GM12874 (cell line): ENCODE data around the gene DENND2D.

Source experiments
- TF ChIP-seq, protein P1 (sequence below): IDR thresholded peaks from 2 replicates; pipeline ENCODE4 v1.5.1; 2011; ENCODE audit warnings: low read depth, mild to moderate bottlenecking, control low read depth, low read length, moderate library complexity; ENCODE audit not compliant: insufficient read depth

The DENND2D gene

DNA sequence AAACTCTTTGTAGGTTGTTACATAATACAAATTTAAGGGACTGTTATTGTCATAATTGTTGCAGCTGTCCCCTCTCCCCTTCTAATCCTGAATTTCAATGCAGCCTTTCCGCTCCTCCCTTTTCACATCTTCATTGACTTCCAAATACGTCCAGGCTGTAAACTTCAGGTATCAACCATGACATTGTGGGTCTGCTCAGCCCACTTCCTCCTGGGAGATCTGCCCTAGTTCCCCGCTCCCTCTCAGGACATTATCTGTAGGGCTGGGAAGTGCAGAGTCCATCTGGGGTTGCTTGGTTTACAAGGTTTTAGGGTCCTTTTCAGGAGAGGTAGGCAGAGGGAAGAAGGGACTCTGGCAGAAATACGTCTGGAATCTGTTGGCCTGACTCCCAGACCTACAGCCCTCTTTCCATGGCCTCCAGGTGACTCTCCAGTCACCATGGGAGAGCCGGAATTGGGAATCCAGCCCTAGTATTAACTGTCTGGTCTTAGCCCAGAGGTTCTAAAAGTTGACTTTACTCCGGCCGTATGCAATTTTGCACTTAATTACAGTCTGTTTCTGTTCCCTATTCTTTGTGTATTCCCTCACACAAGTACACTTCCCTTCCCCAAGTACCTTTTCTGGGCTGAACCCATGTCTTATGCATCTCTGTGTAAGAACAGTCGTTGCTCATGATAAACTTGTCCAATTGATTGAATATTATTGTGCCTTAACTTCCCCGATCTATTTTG is 4.7 kb upstream of the DENND2D start:
- TF ChIP-seq, protein P1, sequence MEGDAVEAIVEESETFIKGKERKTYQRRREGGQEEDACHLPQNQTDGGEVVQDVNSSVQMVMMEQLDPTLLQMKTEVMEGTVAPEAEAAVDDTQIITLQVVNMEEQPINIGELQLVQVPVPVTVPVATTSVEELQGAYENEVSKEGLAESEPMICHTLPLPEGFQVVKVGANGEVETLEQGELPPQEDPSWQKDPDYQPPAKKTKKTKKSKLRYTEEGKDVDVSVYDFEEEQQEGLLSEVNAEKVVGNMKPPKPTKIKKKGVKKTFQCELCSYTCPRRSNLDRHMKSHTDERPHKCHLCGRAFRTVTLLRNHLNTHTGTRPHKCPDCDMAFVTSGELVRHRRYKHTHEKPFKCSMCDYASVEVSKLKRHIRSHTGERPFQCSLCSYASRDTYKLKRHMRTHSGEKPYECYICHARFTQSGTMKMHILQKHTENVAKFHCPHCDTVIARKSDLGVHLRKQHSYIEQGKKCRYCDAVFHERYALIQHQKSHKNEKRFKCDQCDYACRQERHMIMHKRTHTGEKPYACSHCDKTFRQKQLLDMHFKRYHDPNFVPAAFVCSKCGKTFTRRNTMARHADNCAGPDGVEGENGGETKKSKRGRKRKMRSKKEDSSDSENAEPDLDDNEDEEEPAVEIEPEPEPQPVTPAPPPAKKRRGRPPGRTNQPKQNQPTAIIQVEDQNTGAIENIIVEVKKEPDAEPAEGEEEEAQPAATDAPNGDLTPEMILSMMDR: no peak

GRCh38 chr1:111204201-111204982 is 3.9 kb upstream of the DENND2D start:
- TF ChIP-seq, protein P1: peak; percentile 35; the same call in 1 of the 2 replicates

GRCh38 chr1:111203681-111204200 is 3.3 kb upstream of the DENND2D start:
- TF ChIP-seq, protein P1: no peak

DNA sequence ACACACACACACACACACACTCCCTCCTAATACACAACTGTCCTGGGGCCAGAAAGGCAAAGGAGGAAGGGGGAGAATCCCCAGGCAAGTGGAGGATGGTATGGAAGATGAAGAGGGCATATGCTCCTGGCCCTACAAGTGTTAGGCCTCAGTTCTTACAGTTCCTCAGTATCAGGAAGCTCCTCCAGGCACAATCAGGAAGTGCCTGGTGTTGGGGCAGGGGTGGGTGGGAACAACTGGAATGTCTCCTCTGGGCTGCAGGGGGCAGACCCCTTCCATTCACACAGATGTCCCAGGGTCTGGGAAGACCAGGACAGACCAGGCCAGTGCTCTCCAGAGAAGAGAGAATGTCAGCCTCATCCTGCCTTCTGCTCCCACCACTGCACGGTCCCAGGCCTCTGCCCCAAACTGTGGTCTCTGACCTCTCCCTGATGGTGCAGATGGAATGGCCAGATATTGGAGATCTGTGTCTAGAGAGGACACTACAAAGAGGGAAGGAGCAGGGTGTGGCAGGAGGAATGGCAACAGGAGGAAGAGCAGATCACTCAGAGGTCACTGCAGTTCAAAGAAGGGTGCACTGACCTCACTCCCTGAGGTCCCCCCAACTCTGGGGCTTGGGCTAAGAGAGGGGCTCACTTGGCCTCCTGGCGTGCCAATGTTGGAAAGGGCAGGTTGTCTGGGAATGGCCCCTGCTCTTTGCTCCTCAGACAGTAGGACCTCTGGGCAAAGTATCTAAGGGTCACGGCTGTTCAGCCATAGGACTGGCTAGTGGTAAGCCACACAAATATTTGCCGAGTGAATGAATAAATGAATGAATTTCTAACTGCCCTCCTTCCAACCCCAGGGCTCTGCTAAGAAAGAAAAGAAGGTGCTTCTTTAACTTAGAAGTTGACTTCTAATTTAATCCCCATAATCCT is 2.5 kb upstream of the DENND2D start:
- TF ChIP-seq, protein P1: no peak

DNA sequence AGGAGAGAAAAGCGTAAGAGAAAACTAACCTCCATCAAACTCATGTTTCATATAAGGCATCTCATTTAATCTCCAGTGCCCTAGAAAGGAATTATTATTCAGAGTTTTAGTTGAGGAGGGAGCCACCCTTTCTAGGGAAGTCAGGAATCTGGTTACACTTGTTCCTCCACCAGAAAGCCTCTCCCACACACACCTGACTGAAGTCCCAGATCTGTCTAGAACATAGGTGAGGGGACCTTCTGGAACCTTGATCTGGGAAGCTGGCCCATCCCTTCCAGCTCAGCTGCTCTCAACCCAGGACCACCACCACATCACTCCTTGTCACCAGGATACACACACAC is 1.9 kb upstream of the DENND2D start:
- TF ChIP-seq, protein P1: no peak

DNA sequence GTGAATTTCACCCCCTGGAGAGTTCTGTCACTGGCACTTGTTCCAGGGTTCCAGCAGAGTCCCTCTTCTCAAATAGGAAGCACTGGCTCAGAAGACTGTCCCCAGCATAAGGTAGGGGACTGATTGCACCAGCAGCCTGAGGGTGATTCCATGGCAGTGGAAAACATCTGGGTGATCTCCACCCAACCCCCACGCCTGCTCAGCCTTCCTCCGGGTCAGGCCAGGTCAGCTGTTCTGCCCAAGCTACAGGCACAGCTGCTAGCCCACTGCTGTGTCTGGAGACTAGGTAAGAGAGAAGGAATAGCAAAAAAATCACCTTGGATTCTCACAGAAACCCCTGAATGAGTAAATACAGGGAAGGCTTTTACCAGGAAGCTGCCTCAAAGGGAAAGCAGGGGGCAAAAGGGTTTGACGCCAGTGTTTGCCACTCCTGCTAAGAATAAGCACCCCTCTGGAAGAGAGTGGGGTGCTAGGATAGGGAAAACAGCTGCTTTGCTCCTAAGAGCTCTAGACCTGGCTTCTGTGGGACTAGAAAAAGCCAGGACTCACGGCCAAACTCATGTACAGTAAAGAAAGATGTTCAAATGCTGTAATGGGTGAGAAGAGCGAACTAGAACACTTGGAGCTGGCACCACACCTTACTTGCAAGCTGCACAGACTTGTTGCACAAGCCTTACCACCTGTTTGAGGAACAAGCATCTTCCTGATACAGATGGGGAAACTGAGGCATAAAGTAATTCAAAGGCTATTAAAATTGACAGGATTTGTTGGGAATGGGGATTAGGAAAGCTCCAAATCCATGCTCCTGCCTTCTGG is 1.0 kb upstream of the DENND2D start:
- TF ChIP-seq, protein P1: no peak
